Glomerular visceral epithelial cell (primary cell): ENCODE results near the gene RRP12.

Source experiments
- DNase-seq: peaks from one replicate; pipeline ENCODE4 v3.0.0-alpha.2; 2016; ENCODE audit errors: extremely low spot score

The RRP12 gene

DNA sequence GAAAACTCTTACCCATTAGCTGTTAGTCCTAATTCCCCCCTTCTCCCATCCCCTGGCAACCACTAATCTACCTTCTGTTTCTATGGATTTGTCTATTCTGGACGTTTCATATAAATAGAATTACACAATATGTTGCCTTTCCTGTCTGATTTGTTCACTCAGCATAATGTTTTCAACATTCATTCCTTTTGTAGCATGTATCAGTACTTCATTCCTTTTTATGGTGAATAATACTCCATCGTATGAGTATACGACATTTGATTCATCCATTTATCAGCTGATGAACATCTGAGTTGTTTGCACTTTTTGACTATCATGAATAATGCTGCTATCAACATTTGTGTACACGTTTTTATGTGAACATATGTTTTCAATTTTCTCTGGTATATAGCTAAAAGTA lies 86.5 kb downstream of the RRP12 start:
- DNase-seq = no peak

DNA sequence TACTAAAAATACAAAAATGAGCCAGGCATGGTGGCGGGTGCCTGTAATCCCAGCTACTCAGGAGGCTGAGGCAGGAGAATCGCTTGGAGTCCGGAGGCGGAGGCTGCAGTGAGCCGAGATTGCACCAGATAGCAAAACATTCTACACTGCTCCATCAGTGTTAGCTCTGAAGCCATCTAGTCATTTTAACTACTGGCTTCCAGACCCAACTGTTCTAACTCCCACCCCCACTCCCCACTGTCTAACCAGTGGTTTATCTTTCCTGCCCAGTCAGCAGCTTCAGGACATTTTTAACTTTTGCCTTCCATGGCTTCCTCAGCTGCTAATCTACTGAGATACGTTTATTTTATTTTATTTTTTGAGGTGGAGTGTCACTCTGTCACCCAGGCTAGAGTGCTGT lies 88.2 kb downstream of the RRP12 start:
- DNase-seq = no peak

- DNase-seq = peak; percentile 25
Measured at GRCh38 chr10:97311111-97311626, 90.0 kb downstream of the RRP12 start.

- DNase-seq = no peak
Measured at GRCh38 chr10:97307866-97308780, 93.0 kb downstream of the RRP12 start.

- DNase-seq = no peak
Measured at GRCh38 chr10:97307441-97307840, 93.7 kb downstream of the RRP12 start.
